IMR-90 (cell line): ENCODE data around the gene COL2A1. TPM values are rescaled to one million over a fixed set of nuclear protein-coding genes. Genes with fewer than 3 reads are reported as not detected.

Experiments used
- ATAC-seq: fragments of 200-7000 bp; cut with Tn5 transposase; 2 replicates; pipeline ENCODE4 v1.9.1; 2020; ENCODE audit warnings: low read depth, mild to moderate bottlenecking, moderate library complexity
- BruUV-seq: library from RNA; stranded (reverse); fragments of 400-500 nt; replicated peaks from 2 replicates; lab custom pipeline; 2021; lab: Mats Ljungman, UMichigan
- CTCF ChIA-PET: fragments of 300-600 bp; formaldehyde crosslinking; extraction: SDS; loops from one replicate; lab custom pipeline; 2021; ENCODE audit warnings: antibody characterized with exemption; lab: Yijun Ruan, JAX
- POLR2A ChIA-PET: fragments of 300-600 bp; sonication (Branson Sonifier 250); formaldehyde crosslinking; loops from one replicate; lab custom pipeline; 2022; ENCODE audit warnings: antibody characterized with exemption; ENCODE audit not compliant: unreplicated experiment; lab: Charles Lee
- DNase-seq: peaks from one replicate; pipeline ENCODE4 v3.0.0; 2013
- H2AFZ ChIP-seq: replicated peaks from 2 replicates; pipeline ENCODE3; 2013; ENCODE audit warnings: low read length, mild to moderate bottlenecking; ENCODE audit not compliant: poor library complexity
- H2AK5ac ChIP-seq: 2 replicates; pipeline ENCODE4 v1.6.1; 2013; ENCODE audit warnings: low read depth, low read length, inconsistent platforms
- H2AK9ac ChIP-seq: replicated peaks from 2 replicates; pipeline ENCODE3; 2013; ENCODE audit warnings: mild to moderate bottlenecking, low read depth, low read length, moderate library complexity; ENCODE audit not compliant: poor library complexity
- H2BK120ac ChIP-seq: 2 replicates; pipeline ENCODE4 v1.6.1; 2013; ENCODE audit warnings: low read depth, low read length, inconsistent platforms
- H2BK15ac ChIP-seq: 3 replicates; pipeline ENCODE4 v1.6.1; 2013; ENCODE audit warnings: low read depth, low read length, inconsistent platforms
- H2BK20ac ChIP-seq: 2 replicates; pipeline ENCODE4 v1.6.1; 2013; ENCODE audit warnings: low read depth, mild to moderate bottlenecking, inconsistent platforms, low read length, moderate library complexity
- H2BK5ac ChIP-seq: 2 replicates; pipeline ENCODE4 v1.6.1; 2013; ENCODE audit warnings: mild to moderate bottlenecking, low read depth, low read length, inconsistent platforms; ENCODE audit not compliant: poor library complexity, severe bottlenecking
- H3K14ac ChIP-seq: replicated peaks from 2 replicates; pipeline ENCODE4 v1.6.1; 2013; ENCODE audit warnings: low read depth, low read length, inconsistent platforms
- H3K18ac ChIP-seq: 2 replicates; pipeline ENCODE4 v1.6.1; 2013; ENCODE audit warnings: low read depth, low read length, control low read depth
- H3K23ac ChIP-seq: 2 replicates; pipeline ENCODE4 v1.6.1; 2013; ENCODE audit warnings: low read depth, low read length, inconsistent platforms
- H3K27ac ChIP-seq: 2 replicates; pipeline ENCODE4 v1.5.1; 2013; ENCODE audit warnings: mild to moderate bottlenecking, control low read depth, low read length; ENCODE audit not compliant: insufficient read depth
- H3K27me3 ChIP-seq: 2 replicates; pipeline ENCODE4 v1.6.1; 2013; ENCODE audit warnings: low read length; ENCODE audit not compliant: control insufficient read depth, insufficient read depth
- H3K36me3 ChIP-seq: 2 replicates; pipeline ENCODE4 v1.6.1; 2013; ENCODE audit warnings: low read length, mixed read lengths; ENCODE audit not compliant: control insufficient read depth, insufficient read depth
- H3K4ac ChIP-seq: 2 replicates; pipeline ENCODE4 v1.6.1; 2013; ENCODE audit warnings: low read depth, low read length, inconsistent platforms
- H3K4me1 ChIP-seq: 2 replicates; pipeline ENCODE4 v1.6.1; 2013; ENCODE audit warnings: low read length, mixed read lengths; ENCODE audit not compliant: control insufficient read depth, insufficient read depth
- H3K4me2 ChIP-seq: 2 replicates; pipeline ENCODE4 v1.6.1; 2013; ENCODE audit warnings: low read depth, mild to moderate bottlenecking, control low read depth, low read length, moderate library complexity
- H3K4me3 ChIP-seq: 2 replicates; pipeline ENCODE4 v1.5.1; 2013; ENCODE audit warnings: low read depth, mild to moderate bottlenecking, control low read depth, low read length, moderate library complexity; ENCODE audit not compliant: insufficient read depth
- H3K56ac ChIP-seq: 2 replicates; pipeline ENCODE4 v1.6.1; 2013; ENCODE audit warnings: low read length, inconsistent platforms; ENCODE audit not compliant: insufficient read depth; ENCODE audit errors: extremely low read depth
- H3K79me1 ChIP-seq, 2 experiments: 2 replicates each; pipeline ENCODE4 v1.6.1; 2013; ENCODE audit warnings: low read length in 2 of 2, inconsistent platforms in 1 of 2, low read depth in 1 of 2
- H3K9ac ChIP-seq: 2 replicates; pipeline ENCODE4 v1.6.1; 2013; ENCODE audit warnings: low read depth, low read length, control low read depth
- H3K9me1 ChIP-seq: 2 replicates; pipeline ENCODE4 v1.6.1; 2013; ENCODE audit warnings: low read length, inconsistent platforms; ENCODE audit not compliant: insufficient read depth
- H3K9me3 ChIP-seq: 2 replicates; pipeline ENCODE4 v1.6.1; 2013; ENCODE audit warnings: low read length; ENCODE audit not compliant: control insufficient read depth, insufficient read depth
- H4K20me1 ChIP-seq: 2 replicates; pipeline ENCODE4 v1.6.1; 2013; ENCODE audit warnings: low read length, inconsistent platforms; ENCODE audit not compliant: insufficient read depth
- H4K5ac ChIP-seq: 2 replicates; pipeline ENCODE4 v1.6.1; 2013; ENCODE audit warnings: mild to moderate bottlenecking, low read depth, low read length, control low read depth
- H4K8ac ChIP-seq, 2 experiments: 2 replicates each; pipeline ENCODE4 v1.6.1; 2013; ENCODE audit warnings: low read depth in 2 of 2, low read length in 2 of 2, control low read depth in 1 of 2, inconsistent platforms in 1 of 2
- H4K91ac ChIP-seq: 2 replicates; pipeline ENCODE4 v1.6.1; 2013; ENCODE audit warnings: low read depth, low read length, inconsistent platforms; ENCODE audit not compliant: insufficient read depth
- BHLHE40 ChIP-seq: fragments of 150-350 bp; IDR thresholded peaks from 2 replicates; pipeline ENCODE4 v1.6.1; 2016; ENCODE audit warnings: mild to moderate bottlenecking, low read depth, low read length
- CEBPB ChIP-seq: IDR thresholded peaks from 2 replicates; pipeline ENCODE4 v1.6.1; 2012; ENCODE audit warnings: low read depth, low read length, improper control_type of control experiment
- CHD1 ChIP-seq: IDR thresholded peaks from 2 replicates; pipeline ENCODE4 v1.6.1; 2012; ENCODE audit warnings: low read depth, low read length, improper control_type of control experiment
- FOS ChIP-seq: fragments of 150-350 bp; IDR thresholded peaks from 2 replicates; pipeline ENCODE4 v1.6.1; 2016; ENCODE audit warnings: low read depth, low read length
- MAFK ChIP-seq: IDR thresholded peaks from 2 replicates; pipeline ENCODE4 v1.6.1; 2012; ENCODE audit warnings: low read depth, low read length, improper control_type of control experiment
- MAZ ChIP-seq: IDR thresholded peaks from 2 replicates; pipeline ENCODE4 v1.6.1; 2012; ENCODE audit warnings: low read depth, mild to moderate bottlenecking, low read length, improper control_type of control experiment, moderate library complexity, borderline replicate concordance
- MXI1 ChIP-seq: IDR thresholded peaks from 2 replicates; pipeline ENCODE4 v1.6.1; 2012; ENCODE audit warnings: low read depth, mild to moderate bottlenecking, low read length, moderate library complexity, borderline replicate concordance
- NFE2L2 ChIP-seq: fragments of 150-350 bp; IDR thresholded peaks from 2 replicates; pipeline ENCODE4 v1.6.1; 2016; ENCODE audit warnings: low read depth, mild to moderate bottlenecking, low read length
- RCOR1 ChIP-seq: IDR thresholded peaks from 2 replicates; pipeline ENCODE4 v1.6.1; 2012; ENCODE audit warnings: mild to moderate bottlenecking, low read length, improper control_type of control experiment; ENCODE audit not compliant: insufficient replicate concordance
- RFX5 ChIP-seq: IDR thresholded peaks from 2 replicates; pipeline ENCODE4 v1.8.0; 2012; ENCODE audit warnings: low read depth, mild to moderate bottlenecking, low read length, moderate library complexity
- SMC3 ChIP-seq: fragments of 150-350 bp; IDR thresholded peaks from 2 replicates; pipeline ENCODE4 v1.6.1; 2016; ENCODE audit warnings: low read depth, mild to moderate bottlenecking, antibody characterized with exemption, low read length, moderate library complexity
- WGBS, 2 experiments: methylation state at CpG; one replicate each; pipeline versions ENCODE4 v1.1.5 to v1.1.7; 2013; ENCODE audit warnings: missing lambda C conversion rate in 2 of 2; ENCODE audit not compliant: insufficient read length in 1 of 2; ENCODE audit errors: extremely low coverage in 2 of 2; 5-methylcytosine and 5-hydroxymethylcytosine counted together
- dilution Hi-C: fragments of 300-500 bp; cut with HindIII; formaldehyde crosslinking; loops from one replicate; pipeline ENCODE4 v1.14.3; 2018; ENCODE audit warnings: low sequenced_read_pairs; ENCODE audit not compliant: unreplicated experiment
- in situ Hi-C: fragments of 300-500 bp; cut with MboI; formaldehyde crosslinking; loops from 3 replicates; pipeline ENCODE4 v1.14.3; 2019; ENCODE audit warnings: low sequenced_read_pairs, inconsistent platforms, mixed read lengths
- intact Hi-C: fragments of 100-400 bp; cut with micrococcal nuclease; formaldehyde crosslinking; loops from 2 replicates; pipeline ENCODE4 v1.10.0; 2022
- polyA plus RNA-seq, 3 experiments: library from polyadenylated mRNA; depleted of rRNA; stranded (reverse); fragments of >200 nt; gene quantifications; 2 replicates each; pipeline ENCODE4 v1.2.3, GENCODE V29; 2012; ENCODE audit warnings: low replicate concordance in 1 of 3
- total RNA-seq: library from RNA; depleted of rRNA; stranded (reverse); fragments of >200 nt; gene quantifications from 2 replicates; pipeline ENCODE4 v1.2.3, GENCODE V29; 2012
- TF ChIP-seq, protein P1 (sequence below): fragments of 150-350 bp; IDR thresholded peaks from 2 replicates; pipeline ENCODE4 v1.6.1; 2016; ENCODE audit warnings: low read depth, mild to moderate bottlenecking, low read length, moderate library complexity, borderline replicate concordance
- TF ChIP-seq, protein P2 (sequence below): fragments of 150-350 bp; IDR thresholded peaks from 2 replicates; pipeline ENCODE4 v1.6.1; 2017; ENCODE audit warnings: mild to moderate bottlenecking, antibody characterized with exemption, low read length, low read depth
- TF ChIP-seq, protein P3 (sequence below): conservative IDR thresholded peaks from 2 replicates; pipeline ENCODE4 v1.5.1; 2012; ENCODE audit warnings: mild to moderate bottlenecking, low read depth, low read length, improper control_type of control experiment

COL2A1 gene
- total and polyA plus RNA-seq, 2 of the 4 experiments (the other 2 are of a cell fraction): 0.05 TPM; not detected in 1

DNA sequence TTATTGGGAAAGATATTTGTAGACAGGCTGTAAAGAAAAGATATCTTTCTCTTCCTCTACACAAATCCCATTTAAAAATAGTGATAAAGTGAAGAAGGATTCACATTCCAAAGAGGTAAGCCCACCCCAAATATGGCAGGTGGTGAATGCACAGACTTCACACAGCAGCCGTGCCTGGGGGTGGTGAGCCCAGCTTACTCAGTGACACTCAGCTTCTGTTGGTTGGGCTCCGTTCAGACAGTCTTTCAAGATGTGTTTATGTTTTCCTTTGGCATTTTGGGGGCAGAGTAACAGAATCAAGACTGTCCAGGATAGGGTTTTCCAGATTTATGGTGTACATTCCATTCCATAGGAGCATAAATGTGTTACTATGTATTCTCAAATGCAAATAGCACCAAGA lies 4.1 kb upstream of the COL2A1 start:
- ATAC-seq (no peak), DNase-seq (no peak)
- Histone ChIP-seq H2BK20ac (no peak overlapping the region), H3K9ac (no peak overlapping the region), H3K23ac (no peak overlapping the region), H3K56ac (no peak overlapping the region), H3K4ac (no peak overlapping the region), H3K14ac (no peak overlapping the region), H2BK120ac (no peak overlapping the region), H3K18ac (no peak overlapping the region), H3K4me2 (no peak overlapping the region), H3K79me1 (no peaks in the 10 kb centered on the region), H3K27ac (no peak overlapping the region), H2AFZ (no peak overlapping the region), H3K36me3 (no peaks in the 10 kb centered on the region), H4K91ac (no peak overlapping the region), H3K4me3 (no peak overlapping the region), H2BK15ac (no peak overlapping the region), H4K8ac (no peak overlapping the region), H2AK5ac (no peak overlapping the region), H4K20me1 (no peaks in the 10 kb centered on the region), H3K9me1 (no peaks in the 10 kb centered on the region), H3K27me3 (peaks cover 79% of the 10 kb centered on the region), H2AK9ac (no peak overlapping the region), H3K4me1 (peaks cover 2% of the 10 kb centered on the region; the same call in 1 of the 2 replicates), H4K5ac (no peak overlapping the region), H3K9me3 (peaks cover 2% of the 10 kb centered on the region; the same call in 1 of the 2 replicates), H2BK5ac (no peak overlapping the region)
- BruUV-seq: no TSS peak
- WGBS, 2 experiments: no CpG with 5 or more reads among the region's 2 CpGs
- ChIA-PET POLR2A (no interaction called here), CTCF (no interaction called here)
- TF ChIP-seq RFX5: no peak
- TF ChIP-seq CEBPB: no peak
- TF ChIP-seq, protein P1, sequence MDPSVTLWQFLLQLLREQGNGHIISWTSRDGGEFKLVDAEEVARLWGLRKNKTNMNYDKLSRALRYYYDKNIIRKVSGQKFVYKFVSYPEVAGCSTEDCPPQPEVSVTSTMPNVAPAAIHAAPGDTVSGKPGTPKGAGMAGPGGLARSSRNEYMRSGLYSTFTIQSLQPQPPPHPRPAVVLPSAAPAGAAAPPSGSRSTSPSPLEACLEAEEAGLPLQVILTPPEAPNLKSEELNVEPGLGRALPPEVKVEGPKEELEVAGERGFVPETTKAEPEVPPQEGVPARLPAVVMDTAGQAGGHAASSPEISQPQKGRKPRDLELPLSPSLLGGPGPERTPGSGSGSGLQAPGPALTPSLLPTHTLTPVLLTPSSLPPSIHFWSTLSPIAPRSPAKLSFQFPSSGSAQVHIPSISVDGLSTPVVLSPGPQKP: no peak
- no peak for TF ChIP-seq CHD1
- TF ChIP-seq MAFK: no peak
- no peak for TF ChIP-seq MXI1
- TF ChIP-seq NFE2L2: no peak
- TF ChIP-seq SMC3: no peak
- no peak for TF ChIP-seq MAZ
- TF ChIP-seq FOS: no peak
- TF ChIP-seq, protein P2, sequence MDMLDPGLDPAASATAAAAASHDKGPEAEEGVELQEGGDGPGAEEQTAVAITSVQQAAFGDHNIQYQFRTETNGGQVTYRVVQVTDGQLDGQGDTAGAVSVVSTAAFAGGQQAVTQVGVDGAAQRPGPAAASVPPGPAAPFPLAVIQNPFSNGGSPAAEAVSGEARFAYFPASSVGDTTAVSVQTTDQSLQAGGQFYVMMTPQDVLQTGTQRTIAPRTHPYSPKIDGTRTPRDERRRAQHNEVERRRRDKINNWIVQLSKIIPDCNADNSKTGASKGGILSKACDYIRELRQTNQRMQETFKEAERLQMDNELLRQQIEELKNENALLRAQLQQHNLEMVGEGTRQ: no peak
- no peak for TF ChIP-seq BHLHE40
- TF ChIP-seq, protein P3, sequence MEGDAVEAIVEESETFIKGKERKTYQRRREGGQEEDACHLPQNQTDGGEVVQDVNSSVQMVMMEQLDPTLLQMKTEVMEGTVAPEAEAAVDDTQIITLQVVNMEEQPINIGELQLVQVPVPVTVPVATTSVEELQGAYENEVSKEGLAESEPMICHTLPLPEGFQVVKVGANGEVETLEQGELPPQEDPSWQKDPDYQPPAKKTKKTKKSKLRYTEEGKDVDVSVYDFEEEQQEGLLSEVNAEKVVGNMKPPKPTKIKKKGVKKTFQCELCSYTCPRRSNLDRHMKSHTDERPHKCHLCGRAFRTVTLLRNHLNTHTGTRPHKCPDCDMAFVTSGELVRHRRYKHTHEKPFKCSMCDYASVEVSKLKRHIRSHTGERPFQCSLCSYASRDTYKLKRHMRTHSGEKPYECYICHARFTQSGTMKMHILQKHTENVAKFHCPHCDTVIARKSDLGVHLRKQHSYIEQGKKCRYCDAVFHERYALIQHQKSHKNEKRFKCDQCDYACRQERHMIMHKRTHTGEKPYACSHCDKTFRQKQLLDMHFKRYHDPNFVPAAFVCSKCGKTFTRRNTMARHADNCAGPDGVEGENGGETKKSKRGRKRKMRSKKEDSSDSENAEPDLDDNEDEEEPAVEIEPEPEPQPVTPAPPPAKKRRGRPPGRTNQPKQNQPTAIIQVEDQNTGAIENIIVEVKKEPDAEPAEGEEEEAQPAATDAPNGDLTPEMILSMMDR: no peak
- no peak for TF ChIP-seq RCOR1
- intact Hi-C loops: no loop called here
- dilution Hi-C loops: no loop called here
- in situ Hi-C loops: no loop called here
